ENCODE data around the gene ARHGAP26.

Gene ARHGAP26

GRCh38 chr5:142881076-142881783 lies 111.1 kb downstream of the ARHGAP26 start:
- DNase-seq = no peak

DNA sequence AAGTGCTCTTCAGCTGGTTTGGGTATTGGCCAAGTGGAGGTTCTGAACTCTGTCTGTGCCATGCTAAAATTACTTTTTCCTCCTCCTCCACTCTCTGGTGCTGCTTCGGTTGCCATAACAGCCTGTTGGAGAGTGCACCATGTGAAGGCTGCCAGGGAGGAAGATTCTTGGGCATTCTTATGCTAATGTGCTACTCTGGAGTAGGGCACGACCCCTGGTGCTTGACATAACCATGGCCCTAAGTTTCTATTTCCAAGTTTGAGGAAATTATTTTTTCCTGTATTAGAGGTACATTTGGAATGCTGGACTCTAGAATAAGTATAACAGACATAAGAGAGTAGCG lies 111.6 kb downstream of the ARHGAP26 start:
- DNase-seq = no peak

DNA sequence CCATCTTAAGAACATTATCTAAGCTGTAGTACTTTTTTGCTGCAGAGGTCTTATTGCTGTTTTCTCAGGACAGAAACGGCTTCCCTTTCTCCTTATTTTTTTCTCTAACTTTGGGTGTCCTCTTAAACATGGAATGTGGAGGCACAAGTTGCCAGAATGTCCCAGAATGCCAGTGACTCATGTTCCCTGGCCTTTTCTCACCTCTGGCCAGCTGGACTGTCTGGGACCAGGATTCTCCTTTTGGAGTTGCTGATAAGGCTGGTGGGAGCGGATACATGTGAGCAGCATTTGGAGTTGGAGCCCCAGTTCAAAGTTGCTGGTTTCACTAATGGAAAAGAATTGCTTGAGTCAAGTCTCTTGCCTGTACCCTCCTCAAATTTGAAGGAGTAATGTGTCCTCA lies 112.8 kb downstream of the ARHGAP26 start:
- no peak for DNase-seq

GRCh38 chr5:142883438-142883837 lies 113.3 kb downstream of the ARHGAP26 start:
- no peak for DNase-seq

DNA sequence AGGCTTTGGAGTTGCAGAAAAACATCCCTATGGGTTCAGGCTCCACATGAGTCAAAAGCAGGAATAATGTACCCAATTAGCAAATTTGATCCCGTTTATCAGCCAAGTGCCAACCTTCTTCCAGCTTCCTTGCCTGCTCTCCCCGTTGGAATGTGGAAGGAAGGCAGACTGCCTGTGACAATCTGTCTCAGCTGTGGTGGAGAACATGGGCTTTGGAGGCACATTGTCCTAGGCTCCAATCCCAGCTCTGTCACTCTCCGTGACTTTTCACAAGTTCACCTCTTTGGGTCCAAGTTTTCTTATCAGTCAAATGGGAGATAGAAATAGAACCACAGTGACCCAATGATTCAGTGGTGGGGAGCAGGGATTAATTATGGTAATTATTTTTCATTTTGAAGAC lies 113.9 kb downstream of the ARHGAP26 start:
- no peak for DNase-seq

DNA sequence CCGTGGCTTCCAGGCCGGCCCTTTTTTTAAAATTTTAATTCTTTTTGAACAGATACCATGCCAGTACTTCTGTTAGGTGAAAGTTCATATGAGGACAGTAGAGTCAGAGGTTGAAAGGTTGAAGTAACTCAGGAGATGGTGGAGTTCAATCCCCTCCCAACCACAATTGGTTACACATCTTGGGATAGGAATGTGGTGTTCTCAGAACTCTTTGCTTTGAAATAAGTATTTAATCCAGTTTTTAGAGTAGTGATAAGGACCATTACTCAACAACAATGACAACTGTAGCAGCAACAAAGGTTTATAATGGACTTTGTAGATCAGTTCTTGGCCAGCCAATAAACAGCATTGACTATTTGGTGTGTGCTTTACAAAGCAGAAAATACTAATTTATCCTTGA lies 116.0 kb downstream of the ARHGAP26 start:
- no peak for DNase-seq

- no peak for DNase-seq
These were observed 116.8 kb downstream of the ARHGAP26 start for GRCh38 chr5:142886956-142887355.

DNA sequence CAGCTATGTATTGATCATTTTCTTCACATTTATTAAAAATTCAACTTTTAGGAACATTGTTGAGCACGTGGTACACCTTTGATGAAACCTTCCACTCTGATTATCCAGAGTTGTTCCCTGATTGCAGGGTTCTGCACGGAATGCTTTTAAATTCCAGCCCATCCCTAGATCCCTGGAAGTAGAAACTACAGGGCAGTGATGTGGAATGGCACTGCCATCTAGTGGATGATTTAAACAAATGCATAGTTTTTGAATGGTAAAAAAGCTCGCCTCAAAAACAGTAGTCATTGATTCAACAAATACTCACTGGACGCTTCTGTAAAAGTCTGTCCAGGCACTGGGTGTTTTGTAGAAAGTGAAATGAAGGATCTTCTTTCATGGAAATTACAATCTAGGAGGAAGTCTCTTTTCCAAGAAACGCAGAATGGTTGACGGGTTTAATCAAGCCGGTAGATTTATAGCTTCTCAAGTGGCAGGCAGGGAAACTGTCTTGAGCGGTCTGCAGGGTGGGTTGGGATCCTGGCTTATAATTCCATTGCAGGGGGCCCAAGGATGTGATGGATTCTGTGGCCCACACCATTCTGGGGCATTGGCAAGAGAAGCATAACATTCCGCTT lies 118.4 kb downstream of the ARHGAP26 start:
- peak; percentile 47 for DNase-seq

DNA sequence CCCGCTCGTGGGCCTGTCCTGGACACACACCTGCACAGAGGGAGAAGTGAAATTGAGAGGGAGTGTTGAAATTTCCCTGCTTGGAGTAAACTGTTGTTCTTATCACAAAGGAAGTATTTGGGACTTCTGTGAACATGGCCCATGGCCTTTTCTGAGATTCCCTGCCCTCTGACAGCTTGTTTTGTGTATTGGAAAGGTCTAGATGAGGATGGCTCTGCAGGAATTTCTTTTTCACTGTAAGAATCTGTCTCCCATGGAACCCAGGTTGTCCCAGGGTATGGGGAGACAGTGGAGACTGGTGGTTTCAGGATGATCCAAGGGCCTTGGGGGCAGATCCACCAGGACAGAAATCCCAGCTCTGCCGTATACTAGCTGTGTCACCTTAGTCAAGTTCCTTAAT lies 121.8 kb downstream of the ARHGAP26 start:
- no peak for DNase-seq

- no peak for DNase-seq
These were observed 124.1 kb downstream of the ARHGAP26 start for GRCh38 chr5:142894315-142894714.

DNA sequence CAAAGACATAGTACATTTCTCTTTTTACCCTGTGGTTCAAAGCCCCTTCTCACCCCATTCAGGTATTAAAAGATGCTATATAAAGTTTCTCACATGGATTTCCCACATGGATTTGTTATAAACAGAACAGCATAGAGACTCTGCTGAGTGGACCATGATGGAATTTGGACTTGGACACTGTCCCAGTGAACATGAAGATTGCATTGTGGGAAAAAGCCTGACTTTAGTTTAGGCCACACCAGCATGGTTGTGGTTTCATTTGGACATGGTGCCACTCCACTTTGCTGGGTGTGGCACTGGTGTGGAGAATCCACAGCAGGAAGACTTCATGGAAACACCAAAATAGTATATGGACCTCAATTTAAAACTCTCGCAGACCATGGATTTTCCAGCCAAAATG lies 124.6 kb downstream of the ARHGAP26 start:
- no peak for DNase-seq

GRCh38 chr5:142896325-142897007 lies 126.3 kb downstream of the ARHGAP26 start:
- DNase-seq = no peak

DNA sequence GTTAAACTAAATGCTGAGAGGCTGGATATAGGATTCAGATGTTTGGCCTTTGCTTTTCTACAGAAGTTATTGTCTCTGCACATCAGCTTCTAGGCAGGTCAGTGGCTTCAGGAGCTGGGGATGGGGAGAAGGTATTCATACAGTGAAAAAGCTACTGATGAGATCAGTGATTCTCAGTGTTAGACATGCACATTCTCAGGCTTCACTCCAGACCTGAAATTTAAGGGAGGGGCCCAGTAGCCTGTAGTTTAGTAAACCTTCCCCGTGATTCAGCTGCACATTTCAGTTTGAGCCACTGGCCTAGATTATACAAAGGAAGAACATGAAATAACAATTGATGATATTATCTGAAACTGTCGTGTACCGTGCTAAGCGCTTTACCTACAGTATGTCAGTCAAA lies 127.2 kb downstream of the ARHGAP26 start:
- DNase-seq = no peak

DNA sequence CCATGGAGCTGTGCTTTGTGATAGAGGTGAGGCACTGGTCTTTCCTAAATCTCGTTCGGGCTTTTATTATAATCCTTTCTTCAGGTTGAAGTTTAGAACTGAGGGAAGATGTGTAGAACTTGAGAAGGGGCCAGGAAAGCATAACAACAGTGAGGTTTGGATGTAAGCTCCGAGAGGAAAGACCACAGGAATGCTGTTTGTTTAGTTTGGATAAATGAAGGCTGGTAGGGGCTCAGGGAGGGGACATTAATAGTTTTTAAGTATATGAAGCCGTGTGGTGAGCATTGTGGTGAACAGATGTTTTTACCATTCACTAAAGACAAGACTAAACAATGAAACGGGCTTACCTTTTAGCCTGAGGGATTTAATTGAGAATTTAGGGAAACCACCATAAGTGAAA lies 130.8 kb downstream of the ARHGAP26 start:
- no peak for DNase-seq

GRCh38 chr5:142901476-142902185 lies 131.5 kb downstream of the ARHGAP26 start:
- no peak for DNase-seq

DNA sequence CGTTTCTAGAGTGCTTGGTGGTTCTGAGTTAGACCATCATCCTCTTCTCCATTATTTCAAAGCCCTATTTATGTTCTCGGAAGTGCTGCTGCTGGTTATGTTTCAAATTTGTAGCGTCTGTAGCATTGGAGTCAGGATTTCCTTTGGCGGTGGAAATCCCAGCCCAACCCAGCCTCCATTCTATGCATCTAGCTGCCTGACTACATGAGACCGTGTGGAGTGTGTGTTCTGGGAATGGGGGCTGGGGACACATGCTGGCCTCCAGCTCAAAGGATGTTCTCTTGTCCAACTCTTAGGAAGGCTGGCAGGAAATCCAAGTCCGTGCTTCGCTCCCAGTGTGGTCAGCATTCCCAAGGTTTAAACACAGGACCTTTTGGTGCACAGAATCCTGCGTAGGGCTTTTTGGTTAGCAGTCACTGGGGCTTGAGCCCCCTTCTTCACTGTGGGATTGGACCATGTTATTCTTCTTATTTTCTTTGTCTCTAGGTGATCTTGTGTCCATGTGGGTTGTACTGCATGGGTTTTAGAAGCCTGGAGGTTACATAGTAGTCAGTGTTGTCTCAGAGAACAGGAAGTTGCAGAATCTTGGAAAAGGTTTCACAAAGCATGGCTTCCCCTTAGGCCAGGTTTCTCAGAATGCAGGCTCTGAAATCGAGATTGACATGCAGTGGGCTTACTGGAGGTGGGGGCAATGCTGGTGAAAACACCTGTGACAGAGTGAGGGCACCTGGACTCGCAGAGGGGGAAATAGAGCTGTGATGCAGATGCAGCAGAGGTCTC lies 132.2 kb downstream of the ARHGAP26 start:
- DNase-seq = no peak

DNA sequence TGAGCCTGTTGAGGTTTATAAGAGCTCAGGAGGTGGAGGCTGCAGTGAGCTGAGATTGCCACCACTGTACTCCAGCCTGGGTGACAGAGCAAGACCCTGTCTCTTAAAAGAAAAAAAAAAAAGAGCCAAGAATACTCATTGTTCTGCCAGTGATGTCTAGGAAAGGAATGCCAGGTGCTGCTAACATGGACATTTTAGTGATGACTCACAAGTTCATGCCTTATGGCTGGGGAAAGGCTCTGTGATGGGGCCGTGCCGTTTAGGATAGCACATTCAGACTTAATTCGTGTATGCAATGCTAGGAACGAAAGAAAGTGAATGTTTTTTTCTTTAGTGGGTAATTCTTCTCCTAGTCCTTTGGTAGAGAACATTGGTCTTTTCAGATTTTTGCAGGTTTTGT lies 134.2 kb downstream of the ARHGAP26 start:
- peak; percentile 13 for DNase-seq

GRCh38 chr5:142905348-142905747 lies 135.2 kb downstream of the ARHGAP26 start:
- no peak for DNase-seq

DNA sequence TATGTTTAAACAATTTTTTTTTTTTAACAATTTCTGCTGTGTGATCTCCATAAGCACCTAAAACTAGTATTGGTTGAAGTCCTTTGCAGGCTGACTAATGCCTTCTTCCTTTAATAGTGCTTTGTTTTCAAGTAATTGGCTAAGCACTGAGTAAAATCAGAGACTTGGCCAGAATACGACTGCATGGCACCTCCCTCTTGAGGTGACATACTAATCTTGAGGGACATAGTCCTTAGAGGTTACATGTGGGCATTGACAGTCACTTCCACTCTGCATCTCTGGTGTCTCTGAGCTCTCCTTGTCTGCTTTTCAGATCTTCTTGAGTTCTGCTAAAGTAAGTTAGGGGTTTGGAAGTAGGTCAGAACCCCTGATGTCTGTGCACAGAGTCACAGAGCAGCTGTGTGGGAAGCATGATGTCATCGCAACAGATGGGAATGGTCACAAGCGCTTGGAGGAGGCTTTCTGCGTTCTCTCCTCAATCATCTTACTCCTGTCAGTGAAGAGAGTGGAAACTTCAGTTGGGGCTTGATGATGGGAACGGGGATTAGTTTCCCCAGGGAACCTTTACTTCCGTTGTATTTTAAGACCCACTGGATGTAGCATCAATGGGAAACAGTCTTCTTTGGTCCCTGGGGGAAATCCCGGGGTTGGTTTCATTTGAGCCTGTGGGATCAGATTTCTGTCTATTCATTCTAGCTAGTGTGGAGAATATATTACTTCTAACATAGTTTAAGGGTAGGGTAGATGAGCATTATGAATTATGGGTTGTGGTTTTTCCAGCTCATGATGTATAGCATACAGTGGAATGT lies 136.9 kb downstream of the ARHGAP26 start:
- DNase-seq = no peak

DNA sequence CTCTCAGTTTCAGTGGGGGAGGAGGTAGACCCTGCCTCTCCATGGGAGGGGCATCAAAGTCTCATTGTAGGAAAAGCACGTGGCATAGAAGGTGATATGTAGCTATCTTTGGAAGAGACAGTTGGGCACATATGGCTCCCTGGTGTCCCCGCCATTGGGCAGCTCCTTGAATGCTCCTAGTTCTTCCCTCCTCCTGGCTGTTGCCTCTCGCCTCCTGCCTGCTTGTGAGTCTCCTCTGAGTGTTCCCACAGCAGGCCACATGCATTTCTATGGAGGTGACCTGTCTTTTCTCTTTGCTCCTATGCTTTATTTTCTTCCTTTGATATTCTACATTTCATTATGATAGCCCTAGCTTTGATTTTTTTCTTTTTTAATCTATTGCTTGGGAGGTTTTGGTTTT lies 138.5 kb downstream of the ARHGAP26 start:
- DNase-seq = no peak

GRCh38 chr5:142910128-142910527 lies 140.0 kb downstream of the ARHGAP26 start:
- DNase-seq = no peak

GRCh38 chr5:142911170-142911569 lies 141.0 kb downstream of the ARHGAP26 start:
- no peak for DNase-seq

Data from kidney glomerular epithelial cell (primary cell).